Urinary bladder (tissue), 4 donors: ENCODE data around the gene NPBWR2. TPM values are rescaled to one million over a fixed set of nuclear protein-coding genes. Genes with fewer than 3 reads are reported as not detected.

Experiments
- DNase-seq: peaks from one replicate; pipeline ENCODE4 v3.0.0-alpha.2; 2015; ENCODE audit errors: extremely low spot score
- H3K27ac ChIP-seq: one replicate; pipeline ENCODE4 v1.5.1; 2013; ENCODE audit warnings: low read depth, mild to moderate bottlenecking, moderate library complexity
- H3K36me3 ChIP-seq: one replicate; pipeline ENCODE4 v1.6.1; 2013; ENCODE audit warnings: mild to moderate bottlenecking, moderate library complexity; ENCODE audit not compliant: insufficient read depth
- H3K4me1 ChIP-seq: one replicate; pipeline ENCODE4 v1.6.1; 2013; ENCODE audit warnings: mild to moderate bottlenecking, moderate library complexity; ENCODE audit not compliant: insufficient read depth
- H3K4me3 ChIP-seq: one replicate; pipeline ENCODE4 v1.5.1; 2013; ENCODE audit warnings: low read depth, low read length
- WGBS: extraction: QIAGEN DNeasy Blood & Tissue Kit; methylation state at CpG from one replicate; pipeline ENCODE4 v1.1.7; 2013; 5-methylcytosine and 5-hydroxymethylcytosine counted together
- polyA plus RNA-seq: library from polyadenylated mRNA; stranded (reverse); fragments of 200-250 nt; gene quantifications from one replicate; pipeline ENCODE4 v1.2.3, GENCODE V29; 2013
- total RNA-seq: library from RNA; depleted of rRNA; stranded (reverse); fragments of >200 nt; gene quantifications from one replicate; pipeline ENCODE4 v1.2.3, GENCODE V29; 2014
- donor health status: healthy with polysubstance abuse.
- donor health status: healthy.

NPBWR2 gene
- total and polyA plus RNA-seq, 2 donors, result not detected

- WGBS, result 83% methylated on average over 8 of the region's 8 CpGs
- no peak for DNase-seq
- Histone ChIP-seq H3K36me3 (no peaks in the 10 kb centered on the region), H3K4me1 (peaks cover 2% of the 10 kb centered on the region), H3K27ac (no peak overlapping the region), H3K4me3 (no peak overlapping the region)
Observed at GRCh38 chr20:64077094-64077493, 30.3 kb downstream of the NPBWR2 start.

GRCh38 chr20:64076061-64076997 lies 31.0 kb downstream of the NPBWR2 start:
- no peak overlapping the region for H3K27ac ChIP-seq
- WGBS, result 94% methylated on average over 20 of the region's 22 CpGs
- no peaks in the 10 kb centered on the region for H3K36me3 ChIP-seq
- no peak for DNase-seq
- H3K4me1 ChIP-seq, result peaks cover 2% of the 10 kb centered on the region
- H3K4me3 ChIP-seq, result no peak overlapping the region

- H3K4me1 ChIP-seq, result peaks cover 2% of the 10 kb centered on the region
- no peak overlapping the region for H3K27ac ChIP-seq
- DNase-seq, result no peak
- H3K36me3 ChIP-seq, result no peaks in the 10 kb centered on the region
- H3K4me3 ChIP-seq, result no peak overlapping the region
- 92% methylated on average over 12 of the region's 12 CpGs for WGBS
Observed at GRCh38 chr20:64075556-64075955, 31.8 kb downstream of the NPBWR2 start.

- no peak overlapping the region for H3K27ac ChIP-seq
- no peak overlapping the region for H3K4me3 ChIP-seq
- DNase-seq, result no peak
- peaks cover 2% of the 10 kb centered on the region for H3K4me1 ChIP-seq
- no peaks in the 10 kb centered on the region for H3K36me3 ChIP-seq
- 92% methylated on average over 8 of the region's 8 CpGs for WGBS
Observed at GRCh38 chr20:64074963-64075362, 32.4 kb downstream of the NPBWR2 start.

- WGBS, result 89% methylated on average over 28 of the region's 28 CpGs
- H3K4me3 ChIP-seq, result no peak overlapping the region
Observed at GRCh38 chr20:64074184-64074789, 33.1 kb downstream of the NPBWR2 start.

GRCh38 chr20:64073476-64074183 lies 33.7 kb downstream of the NPBWR2 start:
- Histone ChIP-seq H3K36me3 (no peaks in the 10 kb centered on the region), H3K27ac (no peak overlapping the region), H3K4me3 (no peak overlapping the region), H3K4me1 (peaks cover under 1% of the 10 kb centered on the region)
- 91% methylated on average over 37 of the region's 37 CpGs for WGBS
- DNase-seq, result no peak

More at GRCh38 chr20:64074184-64074789, 33.1 kb downstream of the NPBWR2 start:
- DNase-seq, result no peak
- no peaks in the 10 kb centered on the region for H3K36me3 ChIP-seq
- H3K4me1 ChIP-seq, result peaks cover 2% of the 10 kb centered on the region
- no peak overlapping the region for H3K27ac ChIP-seq

- H3K4me1 ChIP-seq, result no peaks in the 10 kb centered on the region
- H3K4me3 ChIP-seq, result no peak overlapping the region
- H3K27ac ChIP-seq, result no peak overlapping the region
- no peak for DNase-seq
- no peaks in the 10 kb centered on the region for H3K36me3 ChIP-seq
- WGBS, result 84% methylated on average over 14 of the region's 14 CpGs
Observed at GRCh38 chr20:64072498-64073063, 34.8 kb downstream of the NPBWR2 start.

GRCh38 chr20:64071341-64072332 lies 35.7 kb downstream of the NPBWR2 start:
- 88% methylated on average over 30 of the region's 30 CpGs for WGBS
- no peak overlapping the region for H3K4me3 ChIP-seq
- no peak for DNase-seq
- no peaks in the 10 kb centered on the region for H3K36me3 ChIP-seq
- no peaks in the 10 kb centered on the region for H3K4me1 ChIP-seq
- no peak overlapping the region for H3K27ac ChIP-seq

GRCh38 chr20:64070244-64070993 lies 36.9 kb downstream of the NPBWR2 start:
- Histone ChIP-seq H3K4me1 (no peaks in the 10 kb centered on the region), H3K36me3 (no peaks in the 10 kb centered on the region), H3K27ac (no peak overlapping the region), H3K4me3 (no peak overlapping the region)
- WGBS, result 93% methylated on average over 31 of the region's 31 CpGs
- DNase-seq, result no peak

GRCh38 chr20:64069614-64070243 lies 37.6 kb downstream of the NPBWR2 start:
- Histone ChIP-seq H3K4me3 (no peak overlapping the region), H3K27ac (no peak overlapping the region), H3K4me1 (no peaks in the 10 kb centered on the region), H3K36me3 (no peaks in the 10 kb centered on the region)
- DNase-seq, result no peak
- 56% methylated on average over 14 of the region's 14 CpGs for WGBS

GRCh38 chr20:64069209-64069613 lies 38.2 kb downstream of the NPBWR2 start:
- WGBS, result 90% methylated on average over 20 of the region's 20 CpGs
- Histone ChIP-seq H3K4me3 (no peak overlapping the region), H3K36me3 (no peaks in the 10 kb centered on the region), H3K27ac (no peak overlapping the region), H3K4me1 (no peaks in the 10 kb centered on the region)
- no peak for DNase-seq
